ENCODE results near the gene FARSA. TPM values are rescaled to one million over a fixed set of nuclear protein-coding genes. Genes with fewer than 3 reads are reported as not detected.

Gene FARSA
- total and polyA plus RNA-seq, 2 donors (not counting 1 experiment from before 2014, with no cell fraction given), result 26.4 to 50.1 TPM

- Histone ChIP-seq H3K36me3 (replicated peaks in 1 of 2; ENCODE audit: control extremely low read depth in 1 of 2, control insufficient read depth in 1 of 2, extremely low read depth in 1 of 2, insufficient read depth in 2 of 2, low read length in 1 of 2) (peaks cover 0 to 27% of the 10 kb centered on the region in 2 experiments), H3K4me1 (ENCODE audit: control insufficient read depth in 2 of 2, insufficient read depth in 2 of 2, low read length in 2 of 2) (no peaks in the 10 kb centered on the region), H3K27me3 (replicated peaks in 1 of 4; ENCODE audit: control extremely low read depth in 1 of 4, control insufficient read depth in 3 of 4, insufficient read depth in 4 of 4, low read length in 3 of 4) (no peaks in the 10 kb centered on the region), H3K9me3 (ENCODE audit: control extremely low read depth in 1 of 3, control insufficient read depth in 2 of 3, insufficient read depth in 1 of 3, low read length in 2 of 3) (no peaks in the 10 kb centered on the region), H2AFZ (ENCODE audit: insufficient read depth, low read depth, low read length, poor library complexity, severe bottlenecking) (no peak overlapping the region), H4K20me1 (ENCODE audit: control insufficient read depth, insufficient read depth, low read length, poor library complexity, severe bottlenecking) (no peaks in the 10 kb centered on the region), H3K27ac (ENCODE audit: low read length in 2 of 2) (no peak overlapping the region), H3K79me2 (ENCODE audit: control insufficient read depth, insufficient read depth, low read length) (no peaks in the 10 kb centered on the region), H3K9ac (ENCODE audit: low read length) (no peak overlapping the region), H3K4me3 (ENCODE audit: control extremely low read depth in 1 of 5, extremely low read depth in 1 of 5, insufficient read depth in 1 of 5, low read depth in 2 of 5, low read length in 4 of 5) (no peak overlapping the region), H3K4me2 (replicated peaks; ENCODE audit: low read depth, low read length, poor library complexity, severe bottlenecking) (no peak overlapping the region)
- POLR2A ChIA-PET, result no interaction called here
- H3K4me1 Mint-ChIP-seq, result no peaks in the 10 kb centered on the region
- H3K9me3 Mint-ChIP-seq (ENCODE audit: insufficient read depth), result no peaks in the 10 kb centered on the region
- DNase-seq, result no peak
- H3K27ac Mint-ChIP-seq, result no peak overlapping the region
- CTCF ChIA-PET, result interaction anchor here (0.9 to 1.1 kb wide), 2 partner anchors 10 to 14 kb away, joined by 4 read pairs; partner anchors contain the start of gene GCDH
- no peak for ATAC-seq (ENCODE audit: low read depth)
- no peaks in the 10 kb centered on the region for H3K27me3 Mint-ChIP-seq
- 71% methylated on average over 10 of the region's 10 CpGs for WGBS (ENCODE audit: insufficient coverage)
- H3K4me3 Mint-ChIP-seq, result no peak overlapping the region
- intact Hi-C loops (cut with micrococcal nuclease), result no loop called here
- TF ChIP-seq CTCF (IDR thresholded peaks at IDR 0.05), result no peak
- TF ChIP-seq EZH2 (IDR thresholded peaks at IDR 0.05; ENCODE audit: borderline replicate concordance, insufficient read depth, low read depth, low read length, poor library complexity, severe bottlenecking), result no peak
Measured at GRCh38 chr19:12899891-12900518, 33.5 kb downstream of the FARSA start.

DNA sequence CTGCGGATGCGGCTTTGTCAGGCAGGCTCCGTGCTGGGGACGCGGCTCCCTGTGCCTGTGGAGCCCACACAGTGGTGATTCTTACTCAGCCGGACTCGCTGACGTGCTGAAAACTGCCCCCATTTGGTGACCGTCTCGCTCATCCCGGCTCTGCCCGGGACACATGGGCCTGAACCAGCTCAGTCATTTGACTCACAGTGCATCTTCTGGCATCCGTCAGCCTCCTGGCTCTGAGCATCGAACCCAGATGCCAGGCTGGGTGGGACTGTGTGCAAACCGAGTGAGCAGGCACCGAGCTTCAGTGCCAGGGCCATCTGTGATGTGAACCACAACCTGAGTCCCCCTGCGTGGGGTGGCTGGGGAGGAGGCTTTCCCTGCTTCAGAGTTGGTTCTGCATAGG is 37.1 kb downstream of the FARSA start:
- peaks cover 8% of the 10 kb centered on the region in 2 donors for H3K4me1 ChIP-seq (ENCODE audit: control insufficient read depth in 2 of 2, insufficient read depth in 2 of 2, low read length in 2 of 2)
- H3K79me2 ChIP-seq (ENCODE audit: control insufficient read depth, insufficient read depth, low read length), result peaks cover 9% of the 10 kb centered on the region
- H4K20me1 ChIP-seq (ENCODE audit: control insufficient read depth, insufficient read depth, low read length, poor library complexity, severe bottlenecking), result peaks cover 3% of the 10 kb centered on the region
- H3K27me3 ChIP-seq (replicated peaks in 1 of 4; ENCODE audit: control extremely low read depth in 1 of 4, control insufficient read depth in 3 of 4, insufficient read depth in 4 of 4, low read length in 3 of 4), result no peaks in the 10 kb centered on the region
- TF ChIP-seq CTCF (IDR thresholded peaks at IDR 0.05) (no peak), EZH2 (IDR thresholded peaks at IDR 0.05; ENCODE audit: borderline replicate concordance, insufficient read depth, low read depth, low read length, poor library complexity, severe bottlenecking) (no peak)
- intact Hi-C loops (cut with micrococcal nuclease), result no loop called here
- H3K9me3 ChIP-seq (ENCODE audit: control extremely low read depth in 1 of 3, control insufficient read depth in 2 of 3, insufficient read depth in 1 of 3, low read length in 2 of 3), result no peaks in the 10 kb centered on the region
- 100% methylated on average over 17 of the region's 17 CpGs for WGBS (ENCODE audit: insufficient coverage)
- H3K4me1 Mint-ChIP-seq, result peaks cover 10% of the 10 kb centered on the region
- H3K27ac ChIP-seq (ENCODE audit: low read length in 2 of 2), result no peak overlapping the region
- H3K4me3 ChIP-seq (ENCODE audit: control extremely low read depth in 1 of 5, extremely low read depth in 1 of 5, insufficient read depth in 1 of 5, low read depth in 2 of 5, low read length in 4 of 5), result no peak overlapping the region
- no peak overlapping the region for H3K9ac ChIP-seq (ENCODE audit: low read length)
- H3K27me3 Mint-ChIP-seq, result no peaks in the 10 kb centered on the region
- POLR2A ChIA-PET, result no interaction called here
- CTCF ChIA-PET, result no interaction called here
- H3K4me3 Mint-ChIP-seq, result no peak overlapping the region
- no peaks in the 10 kb centered on the region for H3K9me3 Mint-ChIP-seq (ENCODE audit: insufficient read depth)
- peaks cover 0 to 40% of the 10 kb centered on the region in 2 experiments for H3K36me3 ChIP-seq (replicated peaks in 1 of 2; ENCODE audit: control extremely low read depth in 1 of 2, control insufficient read depth in 1 of 2, extremely low read depth in 1 of 2, insufficient read depth in 2 of 2, low read length in 1 of 2)
- DNase-seq, result no peak
- H3K4me2 ChIP-seq (replicated peaks; ENCODE audit: low read depth, low read length, poor library complexity, severe bottlenecking), result no peak overlapping the region
- no peak overlapping the region for H2AFZ ChIP-seq (ENCODE audit: insufficient read depth, low read depth, low read length, poor library complexity, severe bottlenecking)
- no peak overlapping the region for H3K27ac Mint-ChIP-seq
- no peak for ATAC-seq (ENCODE audit: low read depth)

Measured in B cell (primary cell).